ENCODE results near the gene ROCK2. TPM values are rescaled to one million over a fixed set of nuclear protein-coding genes. Genes with fewer than 3 reads are reported as not detected.

The ROCK2 gene
- total RNA-seq, 1 donor from 2014 or later: 45.4 TPM

- DNase-seq (ENCODE audit: low spot score in 2 of 2, unreplicated experiment in 2 of 2): no peak
- Mint-ChIP-seq H3K4me1 (peaks cover 35% of the 10 kb centered on the region), H3K36me3 (peaks cover 20% of the 10 kb centered on the region), H3K27ac (no peak overlapping the region), H3K27me3 (ENCODE audit: low read depth) (no peaks in the 10 kb centered on the region), H3K9me3 (peaks cover 15% of the 10 kb centered on the region), H3K4me3 (no peak overlapping the region)
- no peak for TF ChIP-seq CTCF (IDR thresholded peaks at IDR 0.05; ENCODE audit: unreplicated experiment)
Measured at GRCh38 chr2:11337909-11338308, 6.5 kb downstream of the ROCK2 start.

GRCh38 chr2:11336189-11336588 lies 8.2 kb downstream of the ROCK2 start:
- no peaks in the 10 kb centered on the region for H3K27me3 Mint-ChIP-seq (ENCODE audit: low read depth)
- H3K9me3 Mint-ChIP-seq: peaks cover 21% of the 10 kb centered on the region
- no peak for DNase-seq (ENCODE audit: low spot score in 2 of 2, unreplicated experiment in 2 of 2)
- TF ChIP-seq CTCF (IDR thresholded peaks at IDR 0.05; ENCODE audit: unreplicated experiment): no peak
- H3K27ac Mint-ChIP-seq: no peak overlapping the region
- peaks cover 23% of the 10 kb centered on the region for H3K4me1 Mint-ChIP-seq
- peaks cover 28% of the 10 kb centered on the region for H3K36me3 Mint-ChIP-seq
- H3K4me3 Mint-ChIP-seq: no peak overlapping the region

GRCh38 chr2:11333427-11334183 lies 10.8 kb downstream of the ROCK2 start:
- H3K4me1 Mint-ChIP-seq: peaks cover 16% of the 10 kb centered on the region
- DNase-seq (ENCODE audit: low spot score in 2 of 2, unreplicated experiment in 2 of 2): no peak
- TF ChIP-seq CTCF (IDR thresholded peaks at IDR 0.05; ENCODE audit: unreplicated experiment): no peak
- no peak overlapping the region for H3K4me3 Mint-ChIP-seq
- H3K27ac Mint-ChIP-seq: no peak overlapping the region
- no peaks in the 10 kb centered on the region for H3K27me3 Mint-ChIP-seq (ENCODE audit: low read depth)
- peaks cover 22% of the 10 kb centered on the region for H3K9me3 Mint-ChIP-seq
- peaks cover 25% of the 10 kb centered on the region for H3K36me3 Mint-ChIP-seq

GRCh38 chr2:11332596-11332995 lies 11.8 kb downstream of the ROCK2 start:
- no peak overlapping the region for H3K27ac Mint-ChIP-seq
- H3K36me3 Mint-ChIP-seq: peaks cover 20% of the 10 kb centered on the region
- H3K9me3 Mint-ChIP-seq: peaks cover 22% of the 10 kb centered on the region
- DNase-seq (ENCODE audit: low spot score in 2 of 2, unreplicated experiment in 2 of 2): no peak
- H3K4me1 Mint-ChIP-seq: peaks cover 16% of the 10 kb centered on the region
- no peaks in the 10 kb centered on the region for H3K27me3 Mint-ChIP-seq (ENCODE audit: low read depth)
- no peak overlapping the region for H3K4me3 Mint-ChIP-seq
- no peak for TF ChIP-seq CTCF (IDR thresholded peaks at IDR 0.05; ENCODE audit: unreplicated experiment)

- Mint-ChIP-seq H3K9me3 (peaks cover 18% of the 10 kb centered on the region), H3K27me3 (ENCODE audit: low read depth) (no peaks in the 10 kb centered on the region), H3K4me1 (peaks cover 15% of the 10 kb centered on the region), H3K36me3 (peaks cover 17% of the 10 kb centered on the region), H3K27ac (peak overlapping the region; percentile 74), H3K4me3 (no peak overlapping the region)
- no peak for TF ChIP-seq CTCF (IDR thresholded peaks at IDR 0.05; ENCODE audit: unreplicated experiment)
- no peak for DNase-seq (ENCODE audit: low spot score in 2 of 2, unreplicated experiment in 2 of 2)
Measured at GRCh38 chr2:11330457-11331142, 13.8 kb downstream of the ROCK2 start.

Measured in mesothelial cell of epicardium (in vitro differentiated cells).